Measurements from ENCODE around the gene TAOK3.
"Not testable (repeated sequence)": the region's sequence is repeated elsewhere in the genome, so short reads cannot be mapped to it uniquely, and the experiment has no call there.

TAOK3 gene

GRCh38 chr12:118334939-118335567, 37.7 kb downstream of the TAOK3 start:
- no peak for DNase-seq

GRCh38 chr12:118334241-118334640, 38.5 kb downstream of the TAOK3 start:
- DNase-seq, result no peak

DNA sequence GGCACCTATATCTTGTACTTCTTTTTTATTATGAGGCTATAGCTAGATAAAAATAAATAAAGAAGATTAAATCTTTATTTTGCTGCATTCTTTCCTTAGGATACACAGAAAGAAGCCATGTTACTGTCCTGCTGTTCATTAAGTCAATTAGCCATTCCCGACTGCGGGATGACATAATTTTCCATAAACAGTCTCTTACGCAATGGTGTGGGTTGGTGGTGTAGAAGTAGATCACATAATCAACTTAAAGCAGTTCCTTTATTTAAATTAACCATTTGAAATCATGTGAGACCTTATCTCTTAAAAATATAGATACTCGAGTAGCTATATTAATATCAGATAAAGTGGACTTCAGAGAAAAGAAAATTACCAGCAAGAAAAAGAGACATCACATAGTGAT, 40.2 kb downstream of the TAOK3 start:
- DNase-seq, result no peak

DNA sequence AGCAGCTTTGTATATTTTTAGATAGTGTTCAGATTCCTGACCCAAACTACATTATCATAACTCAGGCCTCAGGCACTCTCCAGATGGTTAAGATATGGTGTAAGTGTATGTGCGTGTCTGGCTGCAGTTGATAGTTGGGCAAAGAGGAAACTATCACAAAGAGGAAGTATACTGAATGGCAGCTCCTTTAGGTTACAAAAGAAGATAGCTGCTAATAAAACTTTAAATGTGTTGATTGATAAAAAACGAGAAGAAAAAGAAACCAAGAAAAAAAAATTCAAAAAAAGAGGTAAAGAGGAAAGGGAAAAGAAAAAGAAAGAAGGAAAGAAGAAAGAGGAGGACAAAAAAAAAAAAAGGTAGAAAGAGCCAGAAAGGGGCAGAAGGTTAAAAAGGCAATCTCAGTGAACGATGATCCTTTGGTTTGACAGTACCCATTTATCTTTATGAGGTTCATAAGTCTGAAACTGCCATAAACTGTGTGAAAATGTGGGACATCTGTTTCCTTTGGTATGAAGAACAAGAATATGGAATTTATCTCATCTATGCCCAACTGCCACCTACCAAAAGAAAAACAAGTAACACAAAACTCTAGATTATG, 42.2 kb downstream of the TAOK3 start:
- DNase-seq, result no peak

GRCh38 chr12:118328486-118329330, 44.0 kb downstream of the TAOK3 start:
- DNase-seq, result no peak

DNA sequence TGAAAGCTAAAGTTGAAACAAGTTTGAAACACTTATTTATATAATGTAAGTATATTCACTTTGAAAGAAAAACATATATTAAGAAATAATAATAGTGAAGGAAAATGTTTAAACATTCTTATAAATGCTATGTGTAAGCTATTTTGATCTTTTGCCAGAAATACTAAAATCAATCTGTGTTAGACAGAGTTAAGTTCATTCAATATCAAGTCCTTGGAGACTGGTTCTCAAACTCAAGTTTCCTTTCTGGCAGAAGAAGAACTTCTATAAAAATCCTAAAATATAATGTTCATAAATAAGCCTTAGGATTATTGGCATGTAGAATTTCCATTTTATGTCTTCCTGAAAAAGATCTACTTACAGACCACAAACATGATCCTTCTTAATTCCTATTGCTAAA, 45.3 kb downstream of the TAOK3 start:
- no peak for DNase-seq

- DNase-seq, result no peak
Measured at GRCh38 chr12:118326991-118327390, 45.7 kb downstream of the TAOK3 start.

DNA sequence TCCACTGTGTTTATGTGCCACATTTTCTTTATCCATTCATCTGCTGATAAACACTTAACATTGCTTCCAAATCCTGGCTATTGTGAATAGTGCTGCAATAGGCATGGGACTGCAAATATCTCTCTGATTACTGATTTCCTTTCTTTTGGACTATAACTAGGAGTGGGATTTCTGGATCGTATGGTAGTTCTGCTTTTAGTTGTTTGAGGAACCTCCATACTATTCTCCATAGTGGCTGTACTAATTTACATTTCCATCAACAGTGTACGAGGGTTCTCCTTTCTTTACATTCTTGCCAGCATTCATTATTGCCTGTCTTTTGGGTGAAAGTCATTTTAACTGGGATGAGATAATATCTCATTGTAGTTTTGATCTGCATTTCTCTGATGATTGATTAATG, 47.6 kb downstream of the TAOK3 start:
- no peak for DNase-seq

DNA sequence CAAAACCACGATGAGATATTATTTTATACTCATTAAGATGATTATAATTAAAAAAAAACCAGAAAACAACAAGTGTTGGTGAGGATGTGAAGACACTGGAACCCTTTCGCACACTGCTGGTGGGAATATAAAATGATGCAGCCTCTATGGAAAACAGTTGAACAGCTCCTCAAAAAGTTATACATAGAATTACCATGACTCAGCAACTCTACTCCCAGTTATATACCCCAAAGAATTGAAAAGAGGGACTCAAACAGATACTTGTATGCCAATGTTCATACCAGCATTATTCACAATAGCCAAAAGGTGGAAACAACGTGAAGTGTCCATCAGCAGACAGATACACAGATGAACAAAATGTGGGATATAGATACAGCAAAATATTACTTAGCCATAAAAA, 53.1 kb downstream of the TAOK3 start:
- DNase-seq, result no peak

DNA sequence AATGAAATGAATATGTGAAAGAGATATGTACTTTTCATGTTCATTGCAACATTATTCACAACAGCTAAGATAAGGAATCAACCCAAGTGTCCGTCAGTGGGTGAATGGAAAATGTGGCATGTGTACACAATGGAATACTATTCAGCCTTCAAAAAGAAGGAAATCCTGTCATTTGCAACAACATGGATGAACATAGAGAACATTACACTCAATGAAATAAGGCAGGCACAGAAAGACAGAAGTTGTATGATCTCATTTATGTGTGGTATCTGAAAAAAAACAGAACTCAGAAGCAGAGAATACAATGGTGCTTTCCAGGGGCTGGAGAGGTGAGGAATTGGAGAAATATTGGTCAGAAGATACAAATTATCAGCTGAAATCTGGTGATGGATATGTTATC, 54.0 kb downstream of the TAOK3 start:
- no peak for DNase-seq

DNA sequence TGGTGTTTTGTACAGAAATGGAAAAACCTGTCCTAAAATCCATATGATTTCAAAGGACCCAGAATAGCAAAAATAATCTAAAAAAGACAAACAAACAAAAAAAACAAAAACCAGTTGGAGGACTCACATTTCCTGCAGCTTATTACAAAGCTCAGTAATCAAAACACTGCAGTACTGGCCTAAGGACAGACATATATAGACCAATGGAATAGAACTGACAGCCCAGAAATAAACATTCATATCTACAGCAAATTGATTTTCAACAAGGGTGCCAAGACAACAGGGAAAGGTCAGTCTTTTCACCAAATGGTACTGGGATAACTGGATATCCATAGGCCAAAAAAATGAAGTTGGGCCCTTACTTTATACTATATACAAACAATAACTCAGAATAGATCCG, 55.0 kb downstream of the TAOK3 start:
- DNase-seq, result no peak

- no peak for DNase-seq
Measured at GRCh38 chr12:118315821-118316220, 56.9 kb downstream of the TAOK3 start.

DNA sequence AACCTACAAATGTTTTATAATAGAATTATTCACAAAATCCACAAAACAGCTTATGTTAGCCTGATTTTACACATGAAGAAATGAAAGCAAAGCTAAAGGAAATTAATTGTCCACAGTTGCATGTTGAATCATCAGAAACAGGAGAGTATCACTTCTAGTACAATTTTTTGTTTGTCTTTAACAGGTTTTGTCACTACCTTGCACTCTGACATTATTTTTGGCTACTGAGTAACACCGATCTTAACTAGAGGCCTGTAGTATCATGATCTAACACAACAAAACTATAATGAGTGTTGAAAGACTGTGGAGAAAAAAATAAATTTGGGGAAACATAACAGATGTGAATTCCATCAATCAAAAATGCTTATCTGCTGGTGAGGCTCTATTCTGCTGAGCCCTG, 60.1 kb downstream of the TAOK3 start:
- DNase-seq, result no peak

DNA sequence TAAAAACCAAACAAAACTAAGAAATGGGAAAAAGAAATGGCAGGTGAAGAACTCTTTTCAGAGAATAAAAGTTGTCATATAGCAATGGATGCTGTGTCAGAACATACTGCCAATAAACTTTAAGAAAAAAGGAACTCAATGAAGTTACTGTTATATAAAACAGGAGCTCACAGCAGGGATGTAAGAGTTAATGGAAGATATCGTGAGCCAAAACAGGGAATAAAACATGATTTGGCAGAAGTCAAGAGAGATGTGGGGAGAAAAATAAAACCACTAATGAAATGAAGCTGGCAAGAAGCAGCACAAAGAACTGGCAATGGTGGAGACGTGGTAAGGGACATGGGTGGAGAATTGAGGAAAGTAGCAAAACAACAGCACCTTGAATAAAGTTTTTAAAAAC, 61.0 kb downstream of the TAOK3 start:
- no peak for DNase-seq

DNA sequence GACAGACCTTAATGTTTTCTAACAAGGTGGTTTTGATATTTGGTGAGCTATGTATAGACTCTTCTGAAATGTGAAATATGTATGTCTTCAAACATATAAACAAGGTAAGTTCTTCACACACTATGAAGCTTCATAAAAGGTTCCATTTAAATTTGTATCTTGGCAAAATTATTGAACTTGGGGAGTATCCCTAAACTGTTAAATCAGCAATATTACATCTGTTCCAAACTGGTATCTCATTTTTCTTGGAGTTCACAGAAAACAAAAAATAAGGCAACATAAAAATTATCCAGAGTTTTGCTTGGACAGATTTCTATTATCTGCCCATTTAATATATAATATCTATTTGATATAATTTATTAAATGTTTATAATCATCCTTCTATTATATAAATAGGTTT, 62.4 kb downstream of the TAOK3 start:
- no peak for DNase-seq

DNA sequence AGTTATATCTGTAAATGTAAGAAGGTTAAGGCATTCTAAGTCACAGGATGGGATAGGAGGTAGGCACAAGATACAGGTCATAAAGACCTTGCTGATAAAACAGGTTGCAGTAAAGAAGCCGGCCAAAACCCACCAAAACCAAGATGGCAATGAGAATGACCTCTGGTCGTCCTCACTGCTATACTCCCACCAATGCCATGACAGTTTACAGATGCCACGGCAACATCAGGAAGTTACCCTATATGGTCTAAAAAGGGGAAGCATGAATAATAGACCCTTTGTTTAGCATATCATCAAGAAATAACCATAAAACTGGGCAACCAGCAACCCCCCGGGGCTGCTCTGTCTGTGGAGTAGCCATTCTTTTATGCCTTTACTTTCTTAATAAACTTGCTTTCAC, 64.7 kb downstream of the TAOK3 start:
- DNase-seq, result not testable (repeated sequence)

DNA sequence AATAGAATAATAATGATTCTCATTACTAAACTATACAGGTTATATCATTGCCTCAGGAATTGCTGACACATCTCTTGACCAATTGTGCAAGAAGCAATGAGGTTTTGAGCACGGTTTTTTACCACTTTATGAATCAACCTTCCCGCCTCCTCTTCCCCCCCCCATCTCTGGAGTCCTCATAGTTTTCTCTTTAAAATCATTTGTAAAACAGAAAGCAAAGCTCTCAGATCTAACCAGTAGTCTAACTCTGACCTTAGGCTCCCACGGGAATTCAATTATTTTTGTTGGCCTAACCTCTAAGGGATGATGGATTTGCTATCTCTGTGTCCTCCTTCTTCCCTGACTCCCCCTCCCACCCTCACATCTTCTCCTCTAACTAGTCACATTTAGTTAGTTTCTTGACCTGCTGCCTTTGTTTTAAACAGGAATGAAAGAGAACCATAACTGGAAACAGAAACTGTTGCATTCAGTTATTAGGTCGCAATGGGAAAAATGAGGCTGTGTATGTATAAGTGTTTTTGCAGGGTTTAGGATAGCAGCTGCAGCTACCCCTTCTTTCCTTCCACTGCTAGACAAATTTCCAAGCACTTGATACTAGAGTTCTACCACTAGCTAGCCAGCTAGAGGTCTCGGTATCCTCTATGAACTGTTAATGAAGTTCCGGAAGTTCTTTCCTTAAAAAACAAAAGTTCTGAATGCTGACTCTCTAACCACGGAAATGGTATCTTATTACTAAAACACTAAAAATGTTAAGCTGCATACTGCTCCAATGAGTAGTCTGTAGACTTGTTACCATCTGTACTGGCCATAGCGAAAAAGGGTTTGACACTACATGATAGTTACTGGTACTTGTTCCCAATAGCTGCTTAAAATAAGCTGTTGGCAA, 65.4 kb downstream of the TAOK3 start:
- no peak for DNase-seq

DNA sequence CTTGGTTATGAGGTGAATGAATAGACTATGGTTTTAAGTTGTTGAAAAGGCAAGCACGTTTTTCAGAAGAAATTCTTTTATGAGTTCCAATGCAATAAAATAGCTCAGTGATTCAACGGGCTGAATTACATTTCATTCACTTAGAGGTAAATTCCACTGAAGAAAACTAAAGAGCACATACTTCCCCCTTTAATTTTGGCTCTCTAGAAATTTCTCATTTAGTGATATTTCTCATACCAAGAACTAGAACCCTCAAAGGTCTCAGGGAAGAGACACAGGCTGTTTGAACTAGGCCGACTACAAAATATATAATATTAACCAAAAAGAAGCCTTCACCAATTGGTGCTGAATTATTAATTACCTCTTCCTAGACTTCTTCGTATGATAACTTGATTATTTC, 68.6 kb downstream of the TAOK3 start:
- no peak for DNase-seq

DNA sequence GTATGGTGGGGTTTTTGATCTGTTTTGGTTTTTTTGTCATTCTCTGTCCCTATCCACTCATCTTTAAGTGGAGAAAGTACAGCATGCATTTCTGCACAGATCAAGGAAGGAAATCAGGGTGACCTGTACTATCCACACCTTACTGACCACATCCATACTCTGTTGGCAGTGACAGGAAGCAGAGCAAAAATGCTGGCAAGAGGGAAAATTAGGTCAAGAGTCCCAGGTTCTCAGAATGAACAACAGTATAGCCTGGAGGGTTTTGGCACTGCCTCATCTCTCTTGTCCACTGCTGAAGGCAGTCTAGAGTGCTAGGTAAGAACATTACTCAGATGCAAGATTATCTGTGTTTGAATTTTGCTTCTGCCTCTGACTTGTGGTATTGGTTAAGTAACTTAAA, 70.7 kb downstream of the TAOK3 start:
- DNase-seq, result no peak

- DNase-seq, result no peak
Measured at GRCh38 chr12:118299791-118300460, 72.8 kb downstream of the TAOK3 start.

- no peak for DNase-seq
Measured at GRCh38 chr12:118297284-118297683, 75.4 kb downstream of the TAOK3 start.

GRCh38 chr12:118292836-118293235, 79.9 kb downstream of the TAOK3 start:
- DNase-seq, result no peak

- no peak for DNase-seq
Measured at GRCh38 chr12:118290130-118290529, 82.6 kb downstream of the TAOK3 start.

Data from NCI-H524 treated with DMSO at 0.1 percent for 48 hours (cell line).